SK-MEL-5 (cell line): ENCODE results near the gene POU3F1. TPM values are rescaled to one million over a fixed set of nuclear protein-coding genes. Genes with fewer than 3 reads are reported as not detected.

Source experiments
- DNase-seq: peaks from one replicate; pipeline ENCODE4 v3.0.0-alpha.2; 2016; ENCODE audit warnings: low read depth, low spot score
- in situ Hi-C: cut with HindIII; loops from 2 replicates; pipeline ENCODE4 v1.10.0; 2016; ENCODE audit warnings: low sequenced_read_pairs, high pct_unique_total_duplicates, low pct_unique_long_range_greater_than_20kb
- total RNA-seq: library from RNA; depleted of rRNA; stranded (reverse); fragments of >200 nt; shearing (Covaris generic); gene quantifications from 2 replicates; pipeline ENCODE4 v1.2.3, GENCODE V29; 2014

Gene POU3F1
- total RNA-seq, 1 experiment from 2014 or later, result 4.0 TPM

DNA sequence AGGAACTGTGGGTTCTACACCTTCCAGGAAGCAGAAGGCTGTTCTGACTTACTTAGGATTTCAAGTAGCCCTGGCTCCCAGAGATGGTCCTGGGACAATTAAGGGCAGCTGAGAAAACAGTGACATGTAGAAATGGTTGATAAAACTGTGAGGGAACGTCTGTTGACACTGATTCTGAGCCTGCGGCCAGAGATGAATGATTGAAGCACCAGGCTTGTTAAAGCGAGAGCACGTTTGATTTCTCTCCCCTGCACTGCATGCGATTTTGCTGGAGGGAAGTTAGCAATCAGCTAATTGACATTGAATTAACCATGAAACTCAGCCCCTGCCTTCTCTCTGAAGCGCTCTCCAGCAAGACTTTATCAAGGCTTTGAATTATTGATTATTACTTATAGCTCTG lies 29.9 kb upstream of the POU3F1 start:
- in situ Hi-C loops, result no loop called here
- no peak for DNase-seq

DNA sequence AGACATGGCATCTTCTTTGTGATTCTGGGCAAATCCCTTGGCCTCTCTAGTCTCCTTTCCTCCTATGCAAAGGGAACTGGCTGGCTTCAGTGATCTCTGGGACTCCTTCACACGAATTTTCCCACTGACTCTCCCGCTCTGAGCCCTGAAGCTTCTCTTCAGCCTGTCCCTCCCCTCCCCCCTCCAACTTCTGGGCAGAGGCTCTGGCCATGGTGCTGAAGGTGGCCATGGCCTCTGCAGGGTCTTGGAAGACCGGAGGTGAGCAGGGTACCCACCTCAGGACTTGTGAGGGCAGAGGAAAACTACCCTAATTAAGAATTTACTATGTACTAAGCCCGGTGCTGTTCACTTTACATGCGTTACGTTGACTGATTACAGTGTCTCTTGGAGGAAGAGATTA lies 29.4 kb upstream of the POU3F1 start:
- DNase-seq, result no peak
- in situ Hi-C loops, result no loop called here

DNA sequence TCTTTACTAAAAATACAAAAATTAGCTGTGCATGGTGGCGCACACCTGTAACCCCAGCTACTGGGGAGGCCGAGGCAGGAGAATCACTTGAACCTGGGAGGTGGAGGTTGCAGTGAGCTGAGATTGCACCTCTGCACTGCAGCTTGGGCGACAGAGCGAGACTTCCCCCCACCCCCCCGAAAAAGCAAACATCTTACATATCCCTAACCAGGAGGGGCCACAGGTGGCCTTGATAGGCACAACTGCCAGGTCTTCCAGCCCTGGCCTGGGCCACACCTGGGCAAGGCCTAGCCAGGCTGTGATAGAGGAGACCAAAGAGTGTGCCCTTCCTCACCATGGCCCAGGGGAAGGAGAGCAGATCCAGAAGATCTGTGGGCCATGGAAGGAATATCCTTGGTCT lies 28.6 kb upstream of the POU3F1 start:
- DNase-seq, result no peak
- in situ Hi-C loops, result no loop called here

DNA sequence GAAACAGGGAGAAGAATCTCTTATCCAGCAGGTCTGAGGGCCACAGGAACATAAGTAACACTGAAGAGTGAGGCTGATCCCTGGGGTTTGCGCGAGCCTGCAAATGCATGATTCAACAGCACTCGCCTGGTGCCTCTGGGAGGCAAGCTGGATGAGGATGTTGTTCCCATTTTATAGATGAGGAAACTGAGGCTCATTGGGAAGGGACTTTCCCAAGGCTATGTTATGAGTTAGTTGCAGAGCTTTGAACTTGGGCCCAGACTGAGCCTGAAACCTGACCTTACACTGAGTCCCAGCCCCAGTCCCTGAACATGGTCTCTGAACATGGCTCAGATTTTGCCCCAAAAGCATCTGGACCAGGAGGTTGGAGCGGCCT lies 27.7 kb upstream of the POU3F1 start:
- DNase-seq, result no peak
- in situ Hi-C loops, result no loop called here

DNA sequence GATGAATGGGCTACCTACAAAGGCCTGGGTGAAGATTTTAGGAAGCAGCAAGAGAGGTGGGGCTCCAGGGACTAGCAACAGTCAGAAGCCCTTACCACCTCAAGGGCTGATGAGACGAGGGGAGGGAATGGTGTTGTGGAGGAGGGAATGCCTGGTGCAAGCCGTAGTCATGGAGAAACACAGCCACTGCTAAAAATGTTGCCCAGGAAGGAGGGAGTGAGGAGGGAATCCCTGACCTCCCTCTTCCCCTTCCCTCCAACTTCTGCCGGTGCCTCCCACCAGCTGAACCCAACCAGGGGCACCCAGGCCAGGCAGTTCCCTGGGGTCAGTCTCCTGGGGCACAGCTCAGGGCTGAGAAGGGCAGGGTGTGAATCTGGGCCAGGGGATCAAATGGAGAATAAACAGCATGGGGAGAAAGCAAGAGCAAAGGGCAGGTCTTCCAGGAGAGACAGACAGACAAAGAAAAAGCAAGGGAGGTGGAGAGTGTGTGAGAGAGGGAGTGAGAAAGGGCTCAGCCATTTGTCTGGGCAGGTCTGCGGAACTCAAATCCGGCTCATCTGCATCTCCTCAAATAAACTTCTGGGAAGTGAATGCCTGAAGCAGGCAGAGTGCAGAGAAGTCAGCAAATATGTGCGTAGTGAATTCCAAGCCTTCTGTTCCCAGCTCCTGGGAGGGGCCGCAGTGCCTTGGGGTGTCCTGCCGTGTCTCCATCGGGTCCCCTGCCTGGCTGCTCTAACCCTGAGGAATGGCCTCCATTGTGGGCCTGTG lies 27.1 kb upstream of the POU3F1 start:
- no peak for DNase-seq
- in situ Hi-C loops, result no loop called here

DNA sequence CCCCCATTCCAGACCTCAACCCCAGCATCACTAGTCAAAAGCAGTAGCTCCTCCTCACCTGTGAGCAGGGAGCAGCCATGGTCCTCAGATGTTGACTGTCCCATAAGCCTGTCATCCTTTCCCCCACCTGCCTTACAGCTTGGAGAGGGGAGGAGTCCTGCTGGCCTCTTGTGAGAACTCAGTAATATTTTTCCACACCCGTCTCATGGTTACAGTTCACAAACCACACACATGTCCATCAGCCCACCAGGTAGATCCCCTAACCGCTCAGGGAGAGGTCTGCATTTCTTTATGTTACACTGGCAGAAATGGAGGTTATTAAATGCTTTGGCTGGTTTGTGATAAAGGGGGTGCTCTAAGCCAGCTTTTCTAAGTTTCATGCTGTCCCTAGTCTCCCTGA lies 26.3 kb upstream of the POU3F1 start:
- no peak for DNase-seq
- in situ Hi-C loops, result no loop called here

DNA sequence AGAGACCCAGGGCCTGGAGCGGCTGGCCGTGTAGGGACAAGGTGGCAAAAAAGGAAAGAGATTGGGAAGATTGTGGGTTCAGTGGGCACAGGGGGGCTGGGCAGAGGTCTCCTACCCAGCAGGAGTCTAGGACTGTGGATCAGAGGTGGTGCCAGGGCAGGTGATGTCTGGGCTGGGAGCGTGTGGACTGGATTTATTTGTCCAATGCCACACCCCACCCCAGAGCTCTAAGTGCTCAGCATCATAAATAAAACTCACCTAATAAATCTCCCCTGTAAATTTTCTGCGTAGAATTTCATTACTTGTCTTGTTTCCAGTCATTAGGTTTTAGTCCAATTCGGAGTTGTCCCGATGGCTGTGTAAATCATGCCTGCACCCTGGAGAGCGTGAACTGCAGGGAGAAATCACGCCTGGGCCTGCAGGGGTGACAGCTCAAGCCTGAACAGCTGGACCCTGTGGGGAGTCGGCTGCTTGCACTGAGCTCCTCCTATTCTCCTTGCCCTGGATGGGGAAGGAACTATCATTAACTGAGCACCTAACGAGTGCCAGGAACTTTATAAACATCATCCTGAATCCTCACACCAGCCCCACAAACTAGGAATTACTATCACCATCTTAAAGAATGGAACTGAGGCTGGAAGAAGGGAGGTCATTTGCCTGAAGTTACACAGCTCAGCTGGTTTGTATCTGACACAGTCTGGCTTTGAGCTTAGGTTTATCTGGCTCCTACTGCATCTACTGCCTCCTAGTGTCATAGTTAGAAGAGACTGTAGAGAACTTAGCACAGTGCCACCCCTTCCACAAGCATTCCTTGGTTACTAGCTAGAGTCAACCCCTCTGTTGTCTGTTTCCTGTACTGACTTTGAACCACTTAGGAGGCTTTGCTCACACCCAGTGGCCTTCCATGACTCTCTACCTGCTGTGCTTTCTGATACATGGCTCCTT lies 25.0 kb upstream of the POU3F1 start:
- peak; percentile 79 for DNase-seq
- in situ Hi-C loops, result no loop called here

DNA sequence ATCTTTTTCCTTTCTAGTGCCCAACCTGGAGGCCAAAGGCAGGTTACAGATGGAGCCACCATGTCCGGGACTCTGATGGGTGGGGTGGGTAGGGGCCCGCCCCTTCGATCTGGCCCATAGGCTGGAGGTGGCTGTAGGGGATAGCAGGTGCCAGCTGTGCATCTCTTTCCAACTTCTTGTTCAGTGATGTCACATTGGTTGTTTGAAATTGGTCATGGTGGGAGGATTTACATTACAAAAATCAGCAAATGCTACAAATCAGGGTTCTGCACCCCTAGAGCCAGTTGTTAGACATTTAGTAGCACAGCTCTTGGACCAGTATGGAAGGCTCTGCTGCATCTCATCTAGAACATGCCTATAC lies 22.4 kb upstream of the POU3F1 start:
- DNase-seq, result no peak
- in situ Hi-C loops, result no loop called here

DNA sequence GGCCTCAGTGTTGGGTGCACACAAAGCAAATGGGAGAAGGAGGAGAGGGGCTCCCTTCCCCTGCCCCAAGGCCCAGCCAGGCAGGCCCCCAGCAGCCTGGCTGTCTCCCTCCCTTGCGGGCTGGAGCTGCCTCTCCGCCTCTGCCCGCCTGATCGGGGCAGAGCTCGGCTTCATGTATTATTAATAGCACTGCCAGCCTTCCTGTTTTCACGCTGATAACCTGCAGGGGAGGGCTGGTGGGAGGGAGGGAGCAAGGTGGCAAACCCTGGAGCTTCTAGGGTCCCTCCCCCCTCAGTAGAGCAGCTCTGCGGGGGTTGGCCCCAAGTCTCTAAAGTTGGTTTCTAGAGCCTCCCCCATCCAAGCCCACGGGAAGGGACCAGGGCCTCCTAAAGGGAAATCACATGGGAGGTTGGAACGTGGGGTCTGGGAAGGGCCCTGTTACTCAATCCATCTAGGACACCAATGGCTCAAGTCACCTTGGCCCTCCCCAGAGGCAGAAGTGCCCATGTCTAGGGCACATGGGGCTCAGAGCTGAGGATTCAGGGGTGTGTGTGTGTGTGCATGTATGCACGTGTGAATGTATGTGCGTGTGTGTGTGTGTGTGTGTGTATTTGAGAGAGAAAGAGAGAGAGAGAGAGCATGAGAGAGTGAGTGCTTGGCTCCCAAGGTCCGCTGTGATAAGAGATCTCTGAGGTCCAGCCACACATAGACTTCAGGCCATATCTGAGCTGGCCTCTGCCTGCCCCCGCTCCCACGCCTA lies 21.8 kb upstream of the POU3F1 start:
- in situ Hi-C loops, result no loop called here
- DNase-seq, result no peak

DNA sequence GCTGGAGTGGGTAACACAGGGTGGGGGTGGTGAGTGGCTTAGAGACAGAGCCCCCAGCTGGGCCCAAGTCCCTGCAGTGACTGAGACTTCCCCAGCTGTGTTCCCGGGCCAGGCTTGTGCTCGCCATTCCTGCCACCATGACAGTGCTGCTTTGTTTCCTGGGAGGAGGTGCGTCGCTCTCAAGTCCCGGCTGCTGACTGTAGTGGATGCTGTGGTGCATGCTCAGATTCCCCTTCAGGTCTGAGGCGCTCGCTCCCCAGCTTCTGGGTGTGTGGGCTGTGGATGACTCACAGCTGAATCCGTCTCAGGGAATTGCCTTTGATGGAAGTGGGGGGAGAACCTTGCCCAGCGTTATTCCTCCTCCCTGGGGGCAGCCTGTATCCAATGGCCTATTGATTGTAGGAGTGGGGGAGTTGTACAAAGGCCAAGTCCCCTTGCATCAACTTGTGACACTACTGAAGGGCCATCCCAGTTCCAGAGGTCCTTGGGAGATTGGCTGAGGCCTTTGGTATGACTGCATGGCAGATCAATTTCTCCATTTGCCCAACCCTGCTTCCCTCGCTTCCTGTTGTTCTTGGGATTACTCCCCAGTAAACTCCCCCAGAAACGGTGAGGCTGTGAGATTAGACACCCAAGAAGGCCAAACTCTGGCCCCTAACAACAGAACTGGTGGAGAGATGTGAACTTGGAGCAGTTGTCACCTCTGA lies 17.8 kb upstream of the POU3F1 start:
- peak; percentile 50 for DNase-seq
- in situ Hi-C loops, result no loop called here

DNA sequence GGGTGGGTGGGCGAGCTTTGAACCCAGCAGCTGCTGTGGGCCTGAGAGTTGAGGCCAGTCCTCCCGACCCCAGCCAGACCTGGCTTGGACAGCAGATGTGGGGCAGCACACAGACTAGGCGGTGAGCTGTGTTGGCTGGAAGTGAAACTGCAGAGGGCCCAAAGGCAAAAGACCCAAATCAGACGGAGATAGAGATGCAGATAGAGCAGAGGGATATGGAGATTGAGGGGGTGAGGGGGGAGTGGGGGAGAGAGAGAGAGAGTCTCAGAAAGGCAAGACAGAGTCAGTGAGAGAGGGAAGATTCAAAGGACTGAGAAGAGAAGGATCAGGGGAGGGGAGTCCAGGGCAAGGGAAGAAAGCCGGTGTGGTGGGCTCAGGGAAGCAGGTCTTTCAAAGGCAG lies 17.0 kb upstream of the POU3F1 start:
- DNase-seq, result no peak
- in situ Hi-C loops, result no loop called here

DNA sequence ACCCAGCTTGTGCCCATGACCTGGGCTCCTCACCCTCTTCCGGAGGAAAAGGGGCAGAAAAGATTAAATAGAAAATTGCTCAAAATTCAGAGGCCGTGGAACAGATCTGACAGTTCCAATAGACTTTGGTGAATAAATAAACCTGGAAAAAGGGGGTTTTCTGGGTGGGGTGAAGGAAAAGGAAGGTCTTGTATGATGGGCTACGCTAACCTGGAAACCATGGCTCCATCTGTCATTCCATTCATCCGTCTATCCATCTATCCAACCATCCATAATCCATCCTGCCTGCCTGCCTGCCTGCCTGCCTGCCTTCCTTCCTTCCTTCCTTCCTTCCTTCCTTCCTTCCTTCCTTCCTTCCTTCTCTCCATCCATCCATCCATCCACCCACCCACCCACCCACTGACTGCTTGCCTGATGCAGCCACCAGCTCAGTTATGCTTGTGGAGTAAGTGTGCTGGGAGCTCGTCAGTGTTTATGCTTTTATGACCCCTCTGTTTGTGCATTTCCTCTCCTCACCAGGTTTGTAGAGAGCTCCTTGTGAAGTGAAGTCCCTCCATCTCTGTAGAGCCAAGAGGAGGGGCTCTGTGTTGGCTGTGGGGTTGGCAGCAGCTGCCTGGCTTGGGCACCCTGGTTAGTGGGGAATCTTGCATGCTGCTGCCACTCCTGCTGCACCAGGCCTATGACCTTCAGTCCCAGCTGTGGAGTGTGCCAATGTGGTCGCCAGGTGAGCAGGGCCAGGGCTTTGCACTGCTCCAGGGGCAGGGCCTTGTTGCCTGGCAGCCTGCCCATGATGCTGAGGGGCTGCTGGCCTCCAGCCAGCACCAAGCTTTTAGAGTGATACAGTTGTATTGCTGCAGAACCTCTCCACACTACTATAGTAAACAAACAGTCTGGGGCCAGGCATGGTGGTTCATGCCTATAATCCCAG lies 16.0 kb upstream of the POU3F1 start:
- DNase-seq, result no peak
- in situ Hi-C loops, result no loop called here

DNA sequence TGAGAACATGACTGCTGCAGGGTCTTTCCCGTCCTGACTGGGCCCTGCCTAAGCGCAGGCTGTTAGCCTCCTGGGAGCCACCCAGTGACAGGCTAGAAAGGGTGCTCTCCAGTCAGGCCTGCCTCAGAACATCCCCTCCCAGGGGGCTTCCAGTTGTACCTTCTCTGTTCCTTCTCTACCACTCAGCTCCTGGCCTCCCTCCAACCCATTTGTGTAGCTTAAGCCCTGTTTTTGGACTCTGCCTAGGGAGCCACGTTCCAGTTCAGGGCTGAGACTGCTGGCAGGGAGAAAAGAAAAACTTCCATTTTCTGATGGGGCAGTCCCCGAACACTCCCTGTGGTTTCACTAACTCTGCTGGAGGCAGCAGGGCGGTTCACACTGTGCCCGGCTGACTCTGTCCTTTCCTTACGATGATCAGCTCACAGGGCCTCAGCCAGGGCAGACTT lies 15.3 kb upstream of the POU3F1 start:
- no peak for DNase-seq
- in situ Hi-C loops, result no loop called here

DNA sequence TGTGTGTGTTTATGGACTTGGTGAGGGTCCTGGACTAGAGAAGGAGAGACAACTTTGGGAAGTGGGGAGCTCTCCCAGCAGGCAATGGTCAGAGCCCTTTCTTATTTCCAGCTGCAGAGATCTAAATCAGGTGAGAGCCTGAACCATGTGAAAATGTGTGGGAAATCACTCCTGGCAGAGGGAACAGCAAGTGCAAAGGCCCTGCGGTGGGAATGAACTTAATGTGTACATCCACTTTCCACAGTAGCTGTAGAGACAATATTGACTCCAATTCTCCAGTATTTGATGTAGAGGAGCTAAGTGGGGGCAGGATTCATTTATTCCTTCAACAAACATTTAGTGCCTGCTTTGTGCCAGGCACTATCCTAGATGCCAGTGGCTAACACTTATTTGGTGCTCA lies 14.7 kb upstream of the POU3F1 start:
- no peak for DNase-seq
- in situ Hi-C loops, result no loop called here

DNA sequence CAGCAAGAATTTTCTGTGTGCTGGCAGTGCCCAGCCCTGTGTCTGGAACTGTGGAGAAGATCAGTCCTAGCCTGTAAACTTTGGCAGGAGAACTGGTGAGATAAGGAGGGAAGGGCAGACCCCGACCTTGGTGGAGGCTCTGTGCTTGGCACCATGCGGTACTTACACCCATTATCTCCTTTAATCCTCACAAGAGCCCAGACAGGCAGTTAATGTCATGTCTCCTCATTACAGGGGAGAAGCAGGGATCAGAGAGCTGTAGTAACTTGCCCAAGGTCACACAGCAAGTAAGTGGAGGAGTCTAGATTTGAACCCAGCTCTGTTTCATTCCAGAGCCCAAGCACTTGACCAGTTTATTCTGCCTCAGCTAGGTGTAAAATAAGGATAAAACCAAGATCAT lies 13.9 kb upstream of the POU3F1 start:
- in situ Hi-C loops, result no loop called here

DNA sequence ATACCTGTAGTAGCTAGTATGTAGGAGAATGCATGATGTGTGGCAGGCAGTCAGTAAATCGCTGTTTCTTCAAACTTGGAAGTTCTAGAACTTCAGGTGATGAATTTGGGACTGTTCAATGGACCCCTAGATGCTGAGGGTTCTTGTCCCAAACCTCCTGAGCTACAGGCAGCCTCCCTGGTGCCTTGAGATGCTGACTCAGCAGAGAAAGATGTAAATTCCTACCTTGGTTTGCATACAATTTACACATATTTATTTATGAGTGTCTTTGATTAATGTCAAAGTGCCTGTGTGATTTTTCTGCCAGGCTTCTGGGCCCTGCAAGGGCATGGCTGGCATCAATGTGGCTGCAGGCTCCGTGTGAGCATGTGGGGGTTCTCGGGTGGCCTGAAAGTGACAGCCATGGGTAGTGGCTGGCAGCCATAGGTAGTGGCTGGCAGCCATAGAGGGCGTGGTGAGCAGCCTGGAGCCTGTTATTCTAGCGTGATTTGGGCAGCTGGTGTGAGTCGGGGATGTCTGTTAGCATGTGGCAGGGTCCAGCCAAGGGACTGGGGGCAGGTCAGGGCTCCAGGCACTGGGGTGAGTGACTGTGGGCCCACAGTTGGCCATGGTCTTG lies 13.2 kb upstream of the POU3F1 start:
- in situ Hi-C loops, result no loop called here
- no peak for DNase-seq

More for the DNA sequence above, 13.9 kb upstream of the POU3F1 start:
- no peak for DNase-seq
